Fibroblast of skin of abdomen (primary cell): ENCODE data around the gene OR1M1.

Experiments
- DNase-seq: peaks from one replicate; pipeline ENCODE4 v3.0.0-alpha.2; 2013

OR1M1 gene

GRCh38 chr19:9075064-9075949 is 11.6 kb upstream of the OR1M1 start:
- peak; percentile 93 for DNase-seq

- DNase-seq, result no peak
These were observed 10.0 kb upstream of the OR1M1 start for GRCh38 chr19:9076901-9077300.

- DNase-seq, result no peak
These were observed 8.2 kb upstream of the OR1M1 start for GRCh38 chr19:9078651-9079050.

- no peak for DNase-seq
These were observed 20.5 kb downstream of the OR1M1 start, which contains the start of gene OR7G2 for GRCh38 chr19:9107375-9107774. TSS of gene OR7G2 (minus strand) at chr19:9107475. CDS start at chr19:9103243, 4,232 bp downstream.

- DNase-seq, result no peak
These were observed 23.1 kb downstream of the OR1M1 start for GRCh38 chr19:9109959-9110358.

- DNase-seq, result no peak
These were observed 28.5 kb downstream of the OR1M1 start, which contains the start of gene OR7G1 for GRCh38 chr19:9115307-9115813. TSS of gene OR7G1 (minus strand) at chr19:9115763. CDS start at chr19:9115763, 0 bp downstream.

GRCh38 chr19:9116547-9116946 is 29.7 kb downstream of the OR1M1 start:
- no peak for DNase-seq

- DNase-seq, result no peak
These were observed 40.1 kb downstream of the OR1M1 start, which contains the start of gene OR7G3 for GRCh38 chr19:9126900-9127405. TSS of gene OR7G3 (minus strand) at chr19:9126950. CDS start at chr19:9126950, 0 bp downstream.

- DNase-seq, result no peak
These were observed 41.3 kb downstream of the OR1M1 start for GRCh38 chr19:9128171-9128570.

- DNase-seq, result no peak
These were observed 44.1 kb downstream of the OR1M1 start for GRCh38 chr19:9130965-9131364.

GRCh38 chr19:9132422-9132821 is 45.6 kb downstream of the OR1M1 start:
- DNase-seq, result no peak

GRCh38 chr19:9139609-9140158 is 52.8 kb downstream of the OR1M1 start:
- DNase-seq, result no peak

- DNase-seq, result peak; percentile 94
These were observed 53.5 kb downstream of the OR1M1 start, which contains the start of gene ZNF317 for GRCh38 chr19:9140159-9140874. TSS of gene ZNF317 (plus strand) at chr19:9140397. CDS start at chr19:9156017, 15,620 bp downstream.

GRCh38 chr19:9144920-9145319 is 58.1 kb downstream of the OR1M1 start:
- peak; percentile 2 for DNase-seq
